Vagina (tissue), 2 donors: ENCODE measurements around the gene MDFI.

Source experiments
- POLR2AphosphoS5 ChIP-seq, 2 donors: sonication (generic); formaldehyde crosslinking; IDR thresholded peaks; one replicate each; pipeline ENCODE4 v1.9.0; 2017; ENCODE audit warnings: antibody characterized with exemption in 2 of 2, mild to moderate bottlenecking in 2 of 2, low read depth in 1 of 2; ENCODE audit not compliant: insufficient read depth in 1 of 2
- TF ChIP-seq, protein P1 (sequence below), 3 experiments: fragments of 450-650 bp in 2 of 3; fragments of 200-600 bp in 1 of 3; sonication (generic) in 1 of 3; IDR thresholded peaks; one replicate each; pipeline ENCODE4 v1.5.1; 2017 to 2019; ENCODE audit warnings: antibody characterized with exemption in 3 of 3, mild to moderate bottlenecking in 2 of 3, moderate library complexity in 2 of 3

DNA sequence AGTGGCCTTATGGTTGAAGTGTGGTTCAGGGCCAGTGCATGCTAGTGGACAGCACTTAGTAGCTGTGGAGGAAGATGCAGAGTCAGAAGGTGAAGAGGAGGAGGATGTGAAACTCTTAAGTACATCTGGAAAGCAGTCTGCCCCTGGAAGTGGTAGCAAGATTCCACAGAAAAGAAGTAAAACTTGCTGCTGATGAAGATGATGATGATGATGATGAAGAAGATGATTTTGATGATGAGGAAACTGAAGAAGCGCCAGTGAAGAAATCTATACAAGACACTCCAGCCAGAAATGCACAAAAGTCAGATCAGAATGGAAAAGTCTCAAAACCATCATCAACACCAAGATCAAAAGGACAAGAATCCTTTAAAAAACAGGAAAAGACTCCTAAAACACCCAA lies 28.9 kb downstream of the MDFI start:
- TF ChIP-seq, protein P1, sequence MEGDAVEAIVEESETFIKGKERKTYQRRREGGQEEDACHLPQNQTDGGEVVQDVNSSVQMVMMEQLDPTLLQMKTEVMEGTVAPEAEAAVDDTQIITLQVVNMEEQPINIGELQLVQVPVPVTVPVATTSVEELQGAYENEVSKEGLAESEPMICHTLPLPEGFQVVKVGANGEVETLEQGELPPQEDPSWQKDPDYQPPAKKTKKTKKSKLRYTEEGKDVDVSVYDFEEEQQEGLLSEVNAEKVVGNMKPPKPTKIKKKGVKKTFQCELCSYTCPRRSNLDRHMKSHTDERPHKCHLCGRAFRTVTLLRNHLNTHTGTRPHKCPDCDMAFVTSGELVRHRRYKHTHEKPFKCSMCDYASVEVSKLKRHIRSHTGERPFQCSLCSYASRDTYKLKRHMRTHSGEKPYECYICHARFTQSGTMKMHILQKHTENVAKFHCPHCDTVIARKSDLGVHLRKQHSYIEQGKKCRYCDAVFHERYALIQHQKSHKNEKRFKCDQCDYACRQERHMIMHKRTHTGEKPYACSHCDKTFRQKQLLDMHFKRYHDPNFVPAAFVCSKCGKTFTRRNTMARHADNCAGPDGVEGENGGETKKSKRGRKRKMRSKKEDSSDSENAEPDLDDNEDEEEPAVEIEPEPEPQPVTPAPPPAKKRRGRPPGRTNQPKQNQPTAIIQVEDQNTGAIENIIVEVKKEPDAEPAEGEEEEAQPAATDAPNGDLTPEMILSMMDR (IDR thresholded peaks at IDR 0.05): no peak
- no peak for TF ChIP-seq POLR2AphosphoS5 (IDR thresholded peaks at IDR 0.05; ENCODE audit: insufficient read depth in 1 of 2, low read depth in 1 of 2)
